Neural progenitor cell (in vitro differentiated cells): ENCODE results near the gene DPT. TPM values are rescaled to one million over a fixed set of nuclear protein-coding genes. Genes with fewer than 3 reads are reported as not detected.

Experiments
- DNase-seq: peaks from one replicate; pipeline ENCODE4 v3.0.0-alpha.2; 2016; ENCODE audit warnings: low spot score
- H2AFZ ChIP-seq: fragments of 200-600 bp; sonication (generic); replicated peaks from 2 replicates; pipeline ENCODE4 v1.6.1; 2016; ENCODE audit warnings: antibody characterized with exemption
- H3F3A ChIP-seq: fragments of 200-600 bp; sonication (generic); 2 replicates; pipeline ENCODE4 v1.6.1; 2016; ENCODE audit warnings: antibody characterized with exemption, low read depth
- H3K27ac ChIP-seq: fragments of 200-600 bp; sonication (generic); 2 replicates; pipeline ENCODE4 v1.5.1; 2016; ENCODE audit warnings: mild to moderate bottlenecking
- H3K27me3 ChIP-seq: fragments of 200-600 bp; sonication (generic); 2 replicates; pipeline ENCODE4 v1.6.1; 2016; ENCODE audit warnings: mild to moderate bottlenecking, moderate library complexity
- H3K36me3 ChIP-seq: fragments of 200-600 bp; sonication (generic); 2 replicates; pipeline ENCODE4 v1.5.1; 2016
- H3K4me1 ChIP-seq: fragments of 200-600 bp; sonication (generic); 2 replicates; pipeline ENCODE4 v1.6.1; 2016; ENCODE audit warnings: mixed run types
- H3K4me2 ChIP-seq: fragments of 200-600 bp; sonication (generic); 2 replicates; pipeline ENCODE4 v1.6.1; 2016
- H3K4me3 ChIP-seq: fragments of 200-600 bp; sonication (generic); 2 replicates; pipeline ENCODE4 v1.5.1; 2016
- H3K79me2 ChIP-seq: fragments of 200-600 bp; sonication (generic); 2 replicates; pipeline ENCODE4 v1.6.1; 2016; ENCODE audit warnings: low read depth
- H3K9ac ChIP-seq: fragments of 200-600 bp; sonication (generic); 2 replicates; pipeline ENCODE4 v1.6.1; 2016
- H3K9me3 ChIP-seq: fragments of 200-600 bp; sonication (generic); 2 replicates; pipeline ENCODE4 v1.5.1; 2016; ENCODE audit warnings: low read depth
- H4K20me1 ChIP-seq: fragments of 200-600 bp; sonication (generic); 2 replicates; pipeline ENCODE4 v1.6.1; 2016; ENCODE audit warnings: low read depth
- H3K27ac Mint-ChIP-seq: 3 replicates; pipeline ENCODE4 v1.8.0; 2021; ENCODE audit warnings: mixed read lengths
- H3K27me3 Mint-ChIP-seq: 2 replicates; pipeline ENCODE4 v1.8.0; 2022; ENCODE audit warnings: low read depth, mild to moderate bottlenecking, inconsistent platforms, moderate library complexity, mixed read lengths; ENCODE audit not compliant: insufficient read depth
- H3K36me3 Mint-ChIP-seq: 3 replicates; pipeline ENCODE4 v1.8.0; 2021; ENCODE audit warnings: mixed read lengths
- H3K4me1 Mint-ChIP-seq: 3 replicates; pipeline ENCODE4 v1.8.0; 2021; ENCODE audit warnings: mixed read lengths
- H3K4me3 Mint-ChIP-seq: 3 replicates; pipeline ENCODE4 v1.8.0; 2021; ENCODE audit warnings: mild to moderate bottlenecking, moderate library complexity, mixed read lengths
- H3K9me3 Mint-ChIP-seq: 3 replicates; pipeline ENCODE4 v1.8.0; 2020; ENCODE audit warnings: mixed read lengths
- EZH2 ChIP-seq: fragments of 200-600 bp; sonication (generic); IDR thresholded peaks from 2 replicates; pipeline ENCODE4 v1.6.1; 2017; ENCODE audit warnings: antibody characterized with exemption, mild to moderate bottlenecking, moderate library complexity
- EZH2phosphoT487 ChIP-seq: fragments of 200-600 bp; sonication (generic); IDR thresholded peaks from 2 replicates; pipeline ENCODE4 v1.6.1; 2017; ENCODE audit warnings: antibody characterized with exemption
- total RNA-seq: library from RNA; depleted of rRNA; stranded (reverse); fragments of >200 nt; gene quantifications from 2 replicates; pipeline ENCODE4 v1.2.3, GENCODE V29; 2015; ENCODE audit warnings: low replicate concordance
- TF ChIP-seq, protein P1 (sequence below): fragments of 200-600 bp; sonication (generic); IDR thresholded peaks from 2 replicates; pipeline ENCODE4 v1.5.1; 2017; ENCODE audit warnings: antibody characterized with exemption, mild to moderate bottlenecking

Gene DPT
- total RNA-seq, 1 donor from 2014 or later = not detected

DNA sequence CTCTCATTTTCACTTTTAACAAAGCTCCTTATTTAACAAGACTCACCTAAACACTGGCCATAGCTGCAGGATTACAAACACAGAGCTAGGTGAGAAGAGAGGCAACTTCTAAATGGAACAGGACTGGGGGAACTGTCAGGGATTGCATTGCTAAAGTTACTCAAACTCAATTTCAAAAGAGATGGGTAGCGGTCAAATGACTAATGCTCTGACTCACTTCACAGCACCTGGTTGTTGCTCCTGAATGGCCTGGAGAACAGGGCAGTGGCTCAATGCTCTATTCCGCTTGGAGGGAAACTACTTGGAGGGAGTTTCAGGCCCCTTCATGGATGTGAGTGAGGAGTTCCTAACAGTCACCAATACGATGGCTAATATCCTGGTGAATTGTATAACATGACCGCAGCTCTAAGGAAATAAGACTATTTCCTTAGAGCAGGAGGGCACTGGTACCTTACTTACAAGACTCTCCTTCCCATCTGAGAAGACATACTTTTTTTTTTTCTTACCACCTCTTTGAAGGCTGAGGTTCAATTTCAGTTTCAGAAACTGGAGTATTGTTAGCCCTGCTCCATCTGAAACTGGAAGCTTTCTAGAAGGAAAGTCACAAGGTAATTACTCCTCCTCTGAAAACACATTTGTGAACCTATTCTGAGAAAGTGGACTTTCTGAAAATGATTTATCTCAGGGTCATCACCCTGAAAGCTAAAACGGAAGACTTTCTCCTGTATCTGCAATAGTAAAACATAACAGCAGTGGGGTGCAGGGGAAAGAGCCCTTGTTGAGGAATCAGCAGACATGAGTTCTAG lies 9.5 kb downstream of the DPT start:
- H3K27me3 Mint-ChIP-seq = peaks cover 3% of the 10 kb centered on the region
- no peak overlapping the region for H3K4me3 ChIP-seq
- H3K9me3 Mint-ChIP-seq = no peaks in the 10 kb centered on the region
- no peak overlapping the region for H3K27ac Mint-ChIP-seq
- H2AFZ ChIP-seq = no peak overlapping the region
- H3K36me3 Mint-ChIP-seq = no peaks in the 10 kb centered on the region
- H3K4me3 Mint-ChIP-seq = no peak overlapping the region
- no peaks in the 10 kb centered on the region for H3K27me3 ChIP-seq
- no peaks in the 10 kb centered on the region for H3F3A ChIP-seq
- H3K9me3 ChIP-seq = no peaks in the 10 kb centered on the region
- DNase-seq = no peak
- no peak overlapping the region for H3K27ac ChIP-seq
- no peak overlapping the region for H3K9ac ChIP-seq
- TF ChIP-seq, protein P1, sequence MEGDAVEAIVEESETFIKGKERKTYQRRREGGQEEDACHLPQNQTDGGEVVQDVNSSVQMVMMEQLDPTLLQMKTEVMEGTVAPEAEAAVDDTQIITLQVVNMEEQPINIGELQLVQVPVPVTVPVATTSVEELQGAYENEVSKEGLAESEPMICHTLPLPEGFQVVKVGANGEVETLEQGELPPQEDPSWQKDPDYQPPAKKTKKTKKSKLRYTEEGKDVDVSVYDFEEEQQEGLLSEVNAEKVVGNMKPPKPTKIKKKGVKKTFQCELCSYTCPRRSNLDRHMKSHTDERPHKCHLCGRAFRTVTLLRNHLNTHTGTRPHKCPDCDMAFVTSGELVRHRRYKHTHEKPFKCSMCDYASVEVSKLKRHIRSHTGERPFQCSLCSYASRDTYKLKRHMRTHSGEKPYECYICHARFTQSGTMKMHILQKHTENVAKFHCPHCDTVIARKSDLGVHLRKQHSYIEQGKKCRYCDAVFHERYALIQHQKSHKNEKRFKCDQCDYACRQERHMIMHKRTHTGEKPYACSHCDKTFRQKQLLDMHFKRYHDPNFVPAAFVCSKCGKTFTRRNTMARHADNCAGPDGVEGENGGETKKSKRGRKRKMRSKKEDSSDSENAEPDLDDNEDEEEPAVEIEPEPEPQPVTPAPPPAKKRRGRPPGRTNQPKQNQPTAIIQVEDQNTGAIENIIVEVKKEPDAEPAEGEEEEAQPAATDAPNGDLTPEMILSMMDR = no peak
- no peak for TF ChIP-seq EZH2phosphoT487
- no peak for TF ChIP-seq EZH2
- H3K4me2 ChIP-seq = no peak overlapping the region
- no peaks in the 10 kb centered on the region for H3K4me1 Mint-ChIP-seq
- no peaks in the 10 kb centered on the region for H4K20me1 ChIP-seq
- H3K4me1 ChIP-seq = peaks cover 9% of the 10 kb centered on the region
- H3K79me2 ChIP-seq = no peaks in the 10 kb centered on the region
- no peaks in the 10 kb centered on the region for H3K36me3 ChIP-seq

DNA sequence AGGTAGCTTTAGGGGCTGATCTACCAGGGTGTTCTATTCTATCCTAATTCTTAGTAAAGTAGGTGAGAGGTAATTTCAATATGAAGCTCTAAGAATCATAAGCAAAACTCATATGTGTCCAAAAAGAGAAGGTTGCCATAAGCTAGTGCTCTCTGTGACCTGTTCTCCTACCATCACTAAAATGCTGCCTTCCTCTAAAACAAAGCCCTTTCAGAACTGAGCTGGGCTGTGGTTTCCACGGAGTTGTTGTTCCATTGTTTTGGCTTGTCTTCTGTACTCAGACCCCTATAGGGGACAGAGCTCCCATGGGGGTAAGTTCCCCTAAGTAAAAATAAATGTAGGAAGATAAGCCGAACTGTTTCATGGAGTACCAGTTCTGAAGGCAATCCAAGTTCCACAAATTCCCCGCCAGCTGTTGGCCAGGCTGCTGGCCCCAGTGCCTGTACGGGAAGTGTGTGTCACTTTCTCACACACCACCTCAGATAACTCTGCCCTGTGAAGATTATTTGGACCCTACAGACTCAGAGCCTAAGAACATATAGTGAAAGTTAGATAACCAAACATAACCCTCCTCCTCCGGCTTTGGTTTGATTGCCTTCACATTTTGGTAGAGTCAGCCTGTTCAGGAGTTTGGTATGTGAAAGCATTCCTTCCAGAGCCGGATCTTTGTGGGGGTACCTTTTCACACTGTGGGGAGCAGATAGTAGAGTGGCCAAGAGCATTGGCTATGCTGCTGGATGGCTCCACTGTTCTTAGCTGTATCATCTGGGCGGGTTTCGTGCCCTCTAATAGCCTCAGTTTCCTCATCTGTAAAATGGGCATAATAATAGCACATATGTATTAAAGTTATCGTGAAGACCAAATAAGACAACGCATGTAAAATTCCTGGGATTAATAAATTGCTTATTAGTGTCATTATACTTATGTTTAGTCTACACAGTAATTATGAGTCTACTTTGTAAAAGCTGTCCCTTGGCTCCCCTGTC lies 10.8 kb downstream of the DPT start:
- Histone ChIP-seq H3K36me3 (no peaks in the 10 kb centered on the region), H4K20me1 (no peaks in the 10 kb centered on the region), H3K4me2 (no peak overlapping the region), H3K4me3 (no peak overlapping the region), H2AFZ (peak overlapping the region; percentile 13), H3K27me3 (no peaks in the 10 kb centered on the region), H3K9me3 (no peaks in the 10 kb centered on the region), H3K4me1 (peaks cover 9% of the 10 kb centered on the region), H3F3A (no peaks in the 10 kb centered on the region), H3K9ac (no peak overlapping the region), H3K27ac (no peak overlapping the region), H3K79me2 (no peaks in the 10 kb centered on the region)
- Mint-ChIP-seq H3K4me3 (no peak overlapping the region), H3K4me1 (no peaks in the 10 kb centered on the region), H3K36me3 (no peaks in the 10 kb centered on the region), H3K9me3 (no peaks in the 10 kb centered on the region), H3K27ac (no peak overlapping the region), H3K27me3 (peaks cover 3% of the 10 kb centered on the region)
- TF ChIP-seq, protein P1 = no peak
- no peak for TF ChIP-seq EZH2phosphoT487
- TF ChIP-seq EZH2 = no peak
- peak; percentile 16 for DNase-seq

DNA sequence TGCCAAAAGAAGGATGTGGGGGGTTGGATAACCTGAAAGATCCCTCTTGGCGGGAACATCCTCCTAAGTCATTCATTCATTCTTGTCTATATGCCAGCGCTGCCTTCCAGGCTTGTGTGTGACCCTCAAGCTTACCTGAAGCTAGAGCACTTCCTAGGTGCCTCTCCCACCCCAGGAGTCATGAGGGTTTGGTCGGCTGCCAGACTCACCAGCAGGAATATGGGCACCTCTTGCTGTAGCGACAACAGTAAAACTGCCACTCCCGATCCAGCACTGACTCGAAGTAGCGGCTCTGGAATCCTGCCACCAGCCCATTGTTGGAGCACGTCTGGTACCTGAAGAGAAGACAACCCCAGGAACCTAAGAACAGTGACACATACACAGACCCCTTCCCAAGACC lies 15.0 kb downstream of the DPT start:
- Histone ChIP-seq H3F3A (no peaks in the 10 kb centered on the region), H3K27ac (no peak overlapping the region), H4K20me1 (no peaks in the 10 kb centered on the region), H3K79me2 (no peaks in the 10 kb centered on the region), H3K9ac (no peak overlapping the region), H3K36me3 (no peaks in the 10 kb centered on the region), H3K27me3 (no peaks in the 10 kb centered on the region), H2AFZ (no peak overlapping the region), H3K4me2 (no peak overlapping the region), H3K9me3 (no peaks in the 10 kb centered on the region), H3K4me1 (peaks cover 9% of the 10 kb centered on the region), H3K4me3 (no peak overlapping the region)
- Mint-ChIP-seq H3K27me3 (peaks cover 3% of the 10 kb centered on the region), H3K27ac (no peak overlapping the region), H3K36me3 (no peaks in the 10 kb centered on the region), H3K4me3 (no peak overlapping the region), H3K9me3 (no peaks in the 10 kb centered on the region), H3K4me1 (peaks cover 10% of the 10 kb centered on the region)
- DNase-seq = no peak
- TF ChIP-seq EZH2phosphoT487 (no peak), EZH2 (no peak)
- TF ChIP-seq, protein P1 = no peak
